OCI-LY7 (cell line): ENCODE measurements around the gene PLD5. TPM values are rescaled to one million over a fixed set of nuclear protein-coding genes. Genes with fewer than 3 reads are reported as not detected.

Experiments
- BruUV-seq: library from RNA; stranded (reverse); fragments of 400-500 nt; replicated peaks from 2 replicates; lab custom pipeline; 2021; lab: Mats Ljungman, UMichigan
- CTCF ChIA-PET: fragments of 300-600 bp; sonication (Branson Sonifier 250); formaldehyde crosslinking; loops from one replicate; lab custom pipeline; 2022; ENCODE audit warnings: antibody characterized with exemption; ENCODE audit not compliant: unreplicated experiment; lab: Charles Lee
- POLR2A ChIA-PET: fragments of 300-600 bp; sonication (Branson Sonifier 250); formaldehyde crosslinking; loops from one replicate; lab custom pipeline; 2022; ENCODE audit warnings: antibody characterized with exemption; lab: Charles Lee
- DNase-seq: peaks from one replicate; pipeline ENCODE4 v3.0.0-alpha.2; 2015; ENCODE audit warnings: low spot score
- H2AFZ ChIP-seq: fragments of 200-600 bp; sonication (generic), shearing (Covaris generic); 2 replicates; pipeline ENCODE4 v1.6.1; 2014; ENCODE audit warnings: mild to moderate bottlenecking, antibody characterized with exemption, low read length, moderate library complexity
- H3K27ac ChIP-seq: fragments of 200-600 bp; sonication (generic); 2 replicates; pipeline ENCODE4 v1.5.1; 2014; ENCODE audit warnings: mixed run types, low read depth, mild to moderate bottlenecking, moderate library complexity, low read length, inconsistent platforms; ENCODE audit not compliant: poor library complexity, severe bottlenecking
- H3K36me3 ChIP-seq: fragments of 200-600 bp; sonication (generic); 2 replicates; pipeline ENCODE4 v1.6.1; 2014; ENCODE audit warnings: mild to moderate bottlenecking, antibody characterized with exemption, low read length, moderate library complexity, mixed read lengths; ENCODE audit not compliant: insufficient read depth
- H3K4me1 ChIP-seq: fragments of 200-600 bp; sonication (generic); 2 replicates; pipeline ENCODE4 v1.5.1; 2014; ENCODE audit warnings: mild to moderate bottlenecking, low read length; ENCODE audit not compliant: insufficient read depth, poor library complexity, severe bottlenecking
- H3K4me2 ChIP-seq: fragments of 200-600 bp; sonication (generic); 2 replicates; pipeline ENCODE4 v1.6.1; 2014; ENCODE audit warnings: mild to moderate bottlenecking, low read length
- H3K4me3 ChIP-seq: fragments of 200-600 bp; sonication (generic); 2 replicates; pipeline ENCODE4 v1.5.1; 2014; ENCODE audit warnings: mild to moderate bottlenecking, low read depth, low read length; ENCODE audit not compliant: poor library complexity, severe bottlenecking
- H3K79me2 ChIP-seq: fragments of 200-600 bp; sonication (generic); 2 replicates; pipeline ENCODE4 v1.6.1; 2016; ENCODE audit warnings: low read depth, mild to moderate bottlenecking, low read length, moderate library complexity, mixed read lengths; ENCODE audit not compliant: insufficient read depth
- H3K9me2 ChIP-seq: fragments of 200-600 bp; sonication (generic); 2 replicates; pipeline ENCODE4 v1.6.1; 2016; ENCODE audit warnings: mild to moderate bottlenecking, low read length, mixed read lengths; ENCODE audit not compliant: insufficient read depth
- H3K9me3 ChIP-seq: fragments of 200-600 bp; sonication (generic); 2 replicates; pipeline ENCODE4 v1.6.1; 2014; ENCODE audit warnings: mild to moderate bottlenecking, mixed run types, low read length, mixed read lengths
- H4K20me1 ChIP-seq: fragments of 200-600 bp; sonication (generic); 2 replicates; pipeline ENCODE4 v1.6.1; 2014; ENCODE audit warnings: mild to moderate bottlenecking, antibody characterized with exemption, low read length, moderate library complexity, mixed read lengths; ENCODE audit not compliant: insufficient read depth
- EZH2phosphoT487 ChIP-seq: fragments of 200-600 bp; sonication (generic); IDR thresholded peaks from 2 replicates; pipeline ENCODE4 v1.6.1; 2018; ENCODE audit warnings: low read depth, borderline replicate concordance, mild to moderate bottlenecking, mixed run types, antibody characterized with exemption, low read length, moderate library complexity, mixed read lengths
- intact Hi-C: fragments of 100-400 bp; cut with micrococcal nuclease; formaldehyde crosslinking; loops from one replicate; pipeline ENCODE4 v1.10.0; 2022; ENCODE audit not compliant: unreplicated experiment
- total RNA-seq, 2 experiments: library from RNA; depleted of rRNA in 1 of 2; stranded (reverse); fragments of >200 nt in 1 of 2; shearing (Covaris generic) in 1 of 2; gene quantifications; 2 replicates each; pipeline ENCODE4 v1.2.3, GENCODE V29; 2014 to 2022
- TF ChIP-seq, protein P1 (sequence below): fragments of 200-600 bp; sonication (generic); conservative IDR thresholded peaks from 2 replicates; pipeline ENCODE4 v1.5.1; 2014; ENCODE audit warnings: mild to moderate bottlenecking, antibody characterized with exemption, low read length, moderate library complexity, mixed read lengths

Gene PLD5
- total RNA-seq, 2 experiments from 2014 or later, result not detected

GRCh38 chr1:242554577-242554976, 30.1 kb upstream of the PLD5 start:
- POLR2A ChIA-PET, result no interaction called here
- no peaks in the 10 kb centered on the region for H3K9me2 ChIP-seq
- H3K9me3 ChIP-seq, result no peaks in the 10 kb centered on the region
- H3K27ac ChIP-seq, result no peak overlapping the region
- H4K20me1 ChIP-seq, result no peaks in the 10 kb centered on the region
- no peaks in the 10 kb centered on the region for H3K4me1 ChIP-seq
- DNase-seq, result no peak
- no peak overlapping the region for H3K4me3 ChIP-seq
- TF ChIP-seq, protein P1, sequence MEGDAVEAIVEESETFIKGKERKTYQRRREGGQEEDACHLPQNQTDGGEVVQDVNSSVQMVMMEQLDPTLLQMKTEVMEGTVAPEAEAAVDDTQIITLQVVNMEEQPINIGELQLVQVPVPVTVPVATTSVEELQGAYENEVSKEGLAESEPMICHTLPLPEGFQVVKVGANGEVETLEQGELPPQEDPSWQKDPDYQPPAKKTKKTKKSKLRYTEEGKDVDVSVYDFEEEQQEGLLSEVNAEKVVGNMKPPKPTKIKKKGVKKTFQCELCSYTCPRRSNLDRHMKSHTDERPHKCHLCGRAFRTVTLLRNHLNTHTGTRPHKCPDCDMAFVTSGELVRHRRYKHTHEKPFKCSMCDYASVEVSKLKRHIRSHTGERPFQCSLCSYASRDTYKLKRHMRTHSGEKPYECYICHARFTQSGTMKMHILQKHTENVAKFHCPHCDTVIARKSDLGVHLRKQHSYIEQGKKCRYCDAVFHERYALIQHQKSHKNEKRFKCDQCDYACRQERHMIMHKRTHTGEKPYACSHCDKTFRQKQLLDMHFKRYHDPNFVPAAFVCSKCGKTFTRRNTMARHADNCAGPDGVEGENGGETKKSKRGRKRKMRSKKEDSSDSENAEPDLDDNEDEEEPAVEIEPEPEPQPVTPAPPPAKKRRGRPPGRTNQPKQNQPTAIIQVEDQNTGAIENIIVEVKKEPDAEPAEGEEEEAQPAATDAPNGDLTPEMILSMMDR, result no peak
- BruUV-seq, result no TSS peak
- intact Hi-C loops, result no loop called here
- no peak overlapping the region for H2AFZ ChIP-seq
- H3K4me2 ChIP-seq, result no peak overlapping the region
- no peaks in the 10 kb centered on the region for H3K36me3 ChIP-seq
- CTCF ChIA-PET, result no interaction called here
- H3K79me2 ChIP-seq, result no peaks in the 10 kb centered on the region

- BruUV-seq, result no TSS peak
- ChIA-PET POLR2A (interaction anchor here (0.6 kb wide), 1 partner anchor 460 kb away, joined by 3 read pairs; no protein-coding TSS in a partner anchor), CTCF (no interaction called here)
- Histone ChIP-seq H4K20me1 (no peaks in the 10 kb centered on the region), H3K9me3 (no peaks in the 10 kb centered on the region), H2AFZ (no peak overlapping the region), H3K4me2 (no peak overlapping the region), H3K9me2 (no peaks in the 10 kb centered on the region), H3K36me3 (no peaks in the 10 kb centered on the region), H3K79me2 (no peaks in the 10 kb centered on the region), H3K4me3 (no peak overlapping the region), H3K27ac (no peak overlapping the region), H3K4me1 (no peaks in the 10 kb centered on the region)
- DNase-seq, result no peak
- intact Hi-C loops, result no loop called here
- TF ChIP-seq, protein P1, result no peak
These were observed 22.6 kb upstream of the PLD5 start for GRCh38 chr1:242546849-242547729.

GRCh38 chr1:242546441-242546840, 21.9 kb upstream of the PLD5 start:
- intact Hi-C loops, result no loop called here
- Histone ChIP-seq H3K4me1 (no peaks in the 10 kb centered on the region), H3K9me2 (no peaks in the 10 kb centered on the region), H3K79me2 (no peaks in the 10 kb centered on the region), H3K4me2 (no peak overlapping the region), H3K4me3 (no peak overlapping the region), H3K27ac (no peak overlapping the region), H4K20me1 (no peaks in the 10 kb centered on the region), H3K9me3 (no peaks in the 10 kb centered on the region), H3K36me3 (no peaks in the 10 kb centered on the region), H2AFZ (no peak overlapping the region)
- no TSS peak for BruUV-seq
- POLR2A ChIA-PET, result interaction anchor here (0.6 kb wide), 1 partner anchor 461 kb away, joined by 3 read pairs; no protein-coding TSS in a partner anchor
- CTCF ChIA-PET, result no interaction called here
- TF ChIP-seq, protein P1, result no peak
- TF ChIP-seq EZH2phosphoT487, result no peak
- no peak for DNase-seq
